ENCODE data around the gene IL10RA.
A peak's percentile ranks its signal among the peaks of the same experiment; 100 is the strongest.
"Not testable (repeated sequence)": the region's sequence is repeated elsewhere in the genome, so short reads cannot be mapped to it uniquely, and the experiment has no call there.

IL10RA gene

GRCh38 chr11:117944554-117944953, 41.6 kb upstream of the IL10RA start:
- no peak overlapping the region for H2BK5ac ChIP-seq (ENCODE audit: low read length)
- DNase-seq: no peak
- no peak overlapping the region for H2BK120ac ChIP-seq (ENCODE audit: low read depth, low read length)
- no peak overlapping the region for H3K27ac ChIP-seq (ENCODE audit: low read depth, low read length)
- no peak overlapping the region for H3K56ac ChIP-seq (ENCODE audit: low read length)
- H3K4me1 ChIP-seq (ENCODE audit: control insufficient read depth, low read depth, low read length): no peaks in the 10 kb centered on the region
- H3K18ac ChIP-seq (ENCODE audit: low read length): no peak overlapping the region
- no peaks in the 10 kb centered on the region for H3K36me3 ChIP-seq (ENCODE audit: control insufficient read depth, insufficient read depth, low read length)
- H2AK5ac ChIP-seq (ENCODE audit: low read length): no peak overlapping the region
- H3K9ac ChIP-seq (ENCODE audit: low read length): no peak overlapping the region
- H4K5ac ChIP-seq (ENCODE audit: low read length): no peak overlapping the region
- H3K4me3 ChIP-seq (ENCODE audit: low read length): no peak overlapping the region
- no peak overlapping the region for H3K4ac ChIP-seq (ENCODE audit: low read depth, low read length)
- no peak overlapping the region for H3K4me2 ChIP-seq (ENCODE audit: low read length)
- no peak overlapping the region for H3K23ac ChIP-seq (ENCODE audit: low read length)
- H3K27me3 ChIP-seq (ENCODE audit: insufficient read depth, low read length, poor library complexity): no peaks in the 10 kb centered on the region
- no CpG with 5 or more reads among the region's 5 CpGs for WGBS (ENCODE audit: extremely low coverage, insufficient coverage, low lambda C conversion rate)
- no peaks in the 10 kb centered on the region for H3K79me1 ChIP-seq (ENCODE audit: low read length)
- no peak overlapping the region for H4K8ac ChIP-seq (ENCODE audit: low read depth, low read length)
- no peaks in the 10 kb centered on the region for H3K79me2 ChIP-seq (ENCODE audit: control insufficient read depth, insufficient read depth, low read length)
- no peak overlapping the region for H2BK15ac ChIP-seq (replicated peaks; ENCODE audit: low read depth)

GRCh38 chr11:117945047-117945810, 41.0 kb upstream of the IL10RA start:
- Histone ChIP-seq H3K4me2 (ENCODE audit: low read length) (no peak overlapping the region), H3K56ac (ENCODE audit: low read length) (no peak overlapping the region), H4K5ac (ENCODE audit: low read length) (no peak overlapping the region), H4K8ac (ENCODE audit: low read depth, low read length) (no peak overlapping the region), H3K4me3 (ENCODE audit: low read length) (no peak overlapping the region), H3K79me1 (ENCODE audit: low read length) (no peaks in the 10 kb centered on the region), H3K9ac (ENCODE audit: low read length) (no peak overlapping the region), H3K79me2 (ENCODE audit: control insufficient read depth, insufficient read depth, low read length) (no peaks in the 10 kb centered on the region), H3K4ac (ENCODE audit: low read depth, low read length) (peak overlapping the region; percentile 19), H3K36me3 (ENCODE audit: control insufficient read depth, insufficient read depth, low read length) (no peaks in the 10 kb centered on the region), H3K18ac (ENCODE audit: low read length) (no peak overlapping the region), H2BK5ac (ENCODE audit: low read length) (no peak overlapping the region), H3K23ac (ENCODE audit: low read length) (no peak overlapping the region), H3K4me1 (ENCODE audit: control insufficient read depth, low read depth, low read length) (no peaks in the 10 kb centered on the region), H2AK5ac (ENCODE audit: low read length) (no peak overlapping the region), H2BK15ac (replicated peaks; ENCODE audit: low read depth) (no peak overlapping the region), H3K27me3 (ENCODE audit: insufficient read depth, low read length, poor library complexity) (no peaks in the 10 kb centered on the region), H2BK120ac (ENCODE audit: low read depth, low read length) (no peak overlapping the region), H3K27ac (ENCODE audit: low read depth, low read length) (no peak overlapping the region)
- DNase-seq: peak; percentile 53
- no CpG with 5 or more reads among the region's 7 CpGs for WGBS (ENCODE audit: extremely low coverage, insufficient coverage, low lambda C conversion rate)

- DNase-seq: no peak
Observed at GRCh38 chr11:117946156-117946841, 39.9 kb upstream of the IL10RA start.

GRCh38 chr11:117946842-117947526, 39.2 kb upstream of the IL10RA start:
- H3K4me1 ChIP-seq (ENCODE audit: control insufficient read depth, low read depth, low read length): no peaks in the 10 kb centered on the region
- no CpG with 5 or more reads among the region's 7 CpGs for WGBS (ENCODE audit: extremely low coverage, insufficient coverage, low lambda C conversion rate)
- no peak overlapping the region for H3K18ac ChIP-seq (ENCODE audit: low read length)
- H2BK5ac ChIP-seq (ENCODE audit: low read length): no peak overlapping the region
- H3K4me2 ChIP-seq (ENCODE audit: low read length): no peak overlapping the region
- no peak overlapping the region for H2BK120ac ChIP-seq (ENCODE audit: low read depth, low read length)
- H2AK5ac ChIP-seq (ENCODE audit: low read length): no peak overlapping the region
- H3K27me3 ChIP-seq (ENCODE audit: insufficient read depth, low read length, poor library complexity): no peaks in the 10 kb centered on the region
- H3K79me2 ChIP-seq (ENCODE audit: control insufficient read depth, insufficient read depth, low read length): no peaks in the 10 kb centered on the region
- no peak overlapping the region for H3K23ac ChIP-seq (ENCODE audit: low read length)
- no peak overlapping the region for H4K8ac ChIP-seq (ENCODE audit: low read depth, low read length)
- DNase-seq: peak; percentile 94
- no peak overlapping the region for H3K9ac ChIP-seq (ENCODE audit: low read length)
- H3K27ac ChIP-seq (ENCODE audit: low read depth, low read length): no peak overlapping the region
- no peak overlapping the region for H2BK15ac ChIP-seq (replicated peaks; ENCODE audit: low read depth)
- H3K4me3 ChIP-seq (ENCODE audit: low read length): no peak overlapping the region
- no peaks in the 10 kb centered on the region for H3K36me3 ChIP-seq (ENCODE audit: control insufficient read depth, insufficient read depth, low read length)
- H3K79me1 ChIP-seq (ENCODE audit: low read length): no peaks in the 10 kb centered on the region
- no peak overlapping the region for H4K5ac ChIP-seq (ENCODE audit: low read length)
- H3K4ac ChIP-seq (ENCODE audit: low read depth, low read length): no peak overlapping the region
- H3K56ac ChIP-seq (ENCODE audit: low read length): no peak overlapping the region

More at GRCh38 chr11:117946156-117946841, 39.9 kb upstream of the IL10RA start:
- Histone ChIP-seq H3K27ac (ENCODE audit: low read depth, low read length) (no peak overlapping the region), H3K79me1 (ENCODE audit: low read length) (no peaks in the 10 kb centered on the region), H2AK5ac (ENCODE audit: low read length) (no peak overlapping the region), H3K23ac (ENCODE audit: low read length) (no peak overlapping the region), H3K4me3 (ENCODE audit: low read length) (no peak overlapping the region), H3K4me2 (ENCODE audit: low read length) (no peak overlapping the region), H3K79me2 (ENCODE audit: control insufficient read depth, insufficient read depth, low read length) (no peaks in the 10 kb centered on the region), H3K56ac (ENCODE audit: low read length) (no peak overlapping the region), H2BK15ac (replicated peaks; ENCODE audit: low read depth) (no peak overlapping the region), H4K5ac (ENCODE audit: low read length) (no peak overlapping the region), H3K9ac (ENCODE audit: low read length) (no peak overlapping the region), H2BK5ac (ENCODE audit: low read length) (no peak overlapping the region), H3K36me3 (ENCODE audit: control insufficient read depth, insufficient read depth, low read length) (no peaks in the 10 kb centered on the region), H3K4ac (ENCODE audit: low read depth, low read length) (no peak overlapping the region), H2BK120ac (ENCODE audit: low read depth, low read length) (no peak overlapping the region), H3K4me1 (ENCODE audit: control insufficient read depth, low read depth, low read length) (no peaks in the 10 kb centered on the region), H4K8ac (ENCODE audit: low read depth, low read length) (no peak overlapping the region), H3K18ac (ENCODE audit: low read length) (no peak overlapping the region), H3K27me3 (ENCODE audit: insufficient read depth, low read length, poor library complexity) (no peaks in the 10 kb centered on the region)
- WGBS (ENCODE audit: extremely low coverage, insufficient coverage, low lambda C conversion rate): no CpG with 5 or more reads among the region's 5 CpGs

- not testable (repeated sequence) for H3K56ac ChIP-seq (ENCODE audit: low read length); H2BK15ac ChIP-seq (replicated peaks; ENCODE audit: low read depth); H2BK120ac ChIP-seq (ENCODE audit: low read depth, low read length); H3K79me1 ChIP-seq (ENCODE audit: low read length); H3K36me3 ChIP-seq (ENCODE audit: control insufficient read depth, insufficient read depth, low read length); H3K4ac ChIP-seq (ENCODE audit: low read depth, low read length); H3K27me3 ChIP-seq (ENCODE audit: insufficient read depth, low read length, poor library complexity); H2BK5ac ChIP-seq (ENCODE audit: low read length); H4K5ac ChIP-seq (ENCODE audit: low read length); H3K18ac ChIP-seq (ENCODE audit: low read length); H3K4me3 ChIP-seq (ENCODE audit: low read length); H3K4me1 ChIP-seq (ENCODE audit: control insufficient read depth, low read depth, low read length); H2AK5ac ChIP-seq (ENCODE audit: low read length); H4K8ac ChIP-seq (ENCODE audit: low read depth, low read length); H3K79me2 ChIP-seq (ENCODE audit: control insufficient read depth, insufficient read depth, low read length); H3K4me2 ChIP-seq (ENCODE audit: low read length); H3K27ac ChIP-seq (ENCODE audit: low read depth, low read length); H3K9ac ChIP-seq (ENCODE audit: low read length); H3K23ac ChIP-seq (ENCODE audit: low read length); DNase-seq
- WGBS (ENCODE audit: extremely low coverage, insufficient coverage, low lambda C conversion rate): no CpG with 5 or more reads among the region's 10 CpGs
Observed at GRCh38 chr11:117947751-117948150, 38.4 kb upstream of the IL10RA start.
